ENCODE measurements around the gene GGNBP2. TPM values are rescaled to one million over a fixed set of nuclear protein-coding genes. Genes with fewer than 3 reads are reported as not detected.
A peak's percentile ranks its signal among the peaks of the same experiment; 100 is the strongest.

Gene GGNBP2
- total RNA-seq (63.2 and 77.0 TPM in 2 replicates), polyA plus RNA-seq (63.3 and 81.9 TPM in 2 replicates), polyA minus RNA-seq (ENCODE audit: low replicate concordance) (58.2 and 110 TPM in 2 replicates)
- 47.9 and 56.3 TPM in 2 replicates for polyA plus RNA-seq (2012)

- Histone ChIP-seq H3K9me3 (ENCODE audit: control insufficient read depth, insufficient read depth, low read depth, low read length) (no peaks in the 10 kb centered on the region), H4K20me1 (ENCODE audit: control insufficient read depth, extremely low read depth, insufficient read depth, low read length) (no peaks in the 10 kb centered on the region), H3K79me2 (ENCODE audit: control insufficient read depth, insufficient read depth, low read length) (peaks cover 59% of the 10 kb centered on the region), H2AFZ (ENCODE audit: low read length) (peak within 1 kb of the TSS; percentile 80), H3K9ac (ENCODE audit: insufficient read depth, low read length) (peak within 1 kb of the TSS; percentile 99), H3K4me2 (ENCODE audit: extremely low read depth, insufficient read depth, low read length) (peak within 1 kb of the TSS; percentile 70), H3K27ac (ENCODE audit: insufficient read depth, low read length) (peak within 1 kb of the TSS; percentile 99), H3K36me3 (ENCODE audit: control insufficient read depth, insufficient read depth, low read length) (no peaks in the 10 kb centered on the region), H3K27me3 (ENCODE audit: control insufficient read depth, insufficient read depth, low read length) (no peaks in the 10 kb centered on the region), H3K4me1 (ENCODE audit: control insufficient read depth, extremely low read depth, insufficient read depth, low read length) (no peaks in the 10 kb centered on the region), H3K4me3 (replicated peaks in 1 of 4; ENCODE audit: control extremely low read depth in 1 of 4, insufficient read depth in 1 of 4, low read depth in 3 of 4, low read length in 4 of 4) (peak within 1 kb of the TSS; percentile 88 to 100 (median 96))
- peak; percentile 91 to 95 for DNase-seq (ENCODE audit: low read depth in 2 of 2)
- TF ChIP-seq EZH2 (IDR thresholded peaks at IDR 0.05; ENCODE audit: low read length, missing control alignments) (no peak), CTCF (conservative IDR thresholded peaks at IDR 0.05 in 1 of 2, IDR thresholded peaks at IDR 0.05 in 1 of 2; ENCODE audit: low read depth in 1 of 2, low read length in 2 of 2) (no peak)
These were observed at the start of gene GGNBP2 for GRCh38 chr17:36544307-36545076. Gene GGNBP2 (plus strand): TSS chr17:36544919. CDS start chr17:36545725, 806 bp downstream.

GRCh38 chr17:36495076-36495578 is 49.6 kb upstream of the GGNBP2 start:
- no peak overlapping the region for H3K4me3 ChIP-seq (replicated peaks in 1 of 4; ENCODE audit: control extremely low read depth in 1 of 4, insufficient read depth in 1 of 4, low read depth in 3 of 4, low read length in 4 of 4)
- DNase-seq (ENCODE audit: low read depth in 2 of 2) = no peak
- peaks cover 3% of the 10 kb centered on the region for H3K79me2 ChIP-seq (ENCODE audit: control insufficient read depth, insufficient read depth, low read length)
- H3K4me2 ChIP-seq (ENCODE audit: extremely low read depth, insufficient read depth, low read length) = no peak overlapping the region
- no peak overlapping the region for H3K9ac ChIP-seq (ENCODE audit: insufficient read depth, low read length)
- H3K9me3 ChIP-seq (ENCODE audit: control insufficient read depth, insufficient read depth, low read depth, low read length) = no peaks in the 10 kb centered on the region
- H3K27ac ChIP-seq (ENCODE audit: insufficient read depth, low read length) = no peak overlapping the region
- H3K27me3 ChIP-seq (ENCODE audit: control insufficient read depth, insufficient read depth, low read length) = no peaks in the 10 kb centered on the region
- no peak overlapping the region for H2AFZ ChIP-seq (ENCODE audit: low read length)
- no peaks in the 10 kb centered on the region for H4K20me1 ChIP-seq (ENCODE audit: control insufficient read depth, extremely low read depth, insufficient read depth, low read length)
- H3K36me3 ChIP-seq (ENCODE audit: control insufficient read depth, insufficient read depth, low read length) = peaks cover 20% of the 10 kb centered on the region
- TF ChIP-seq CTCF (conservative IDR thresholded peaks at IDR 0.05 in 1 of 2, IDR thresholded peaks at IDR 0.05 in 1 of 2; ENCODE audit: low read depth in 1 of 2, low read length in 2 of 2) = no peak
- TF ChIP-seq EZH2 (IDR thresholded peaks at IDR 0.05; ENCODE audit: low read length, missing control alignments) = no peak
- peaks cover 3% of the 10 kb centered on the region for H3K4me1 ChIP-seq (ENCODE audit: control insufficient read depth, extremely low read depth, insufficient read depth, low read length)

- Histone ChIP-seq H3K4me2 (ENCODE audit: extremely low read depth, insufficient read depth, low read length) (no peak overlapping the region), H3K27me3 (ENCODE audit: control insufficient read depth, insufficient read depth, low read length) (no peaks in the 10 kb centered on the region), H3K4me3 (replicated peaks in 1 of 4; ENCODE audit: control extremely low read depth in 1 of 4, insufficient read depth in 1 of 4, low read depth in 3 of 4, low read length in 4 of 4) (no peak overlapping the region), H3K79me2 (ENCODE audit: control insufficient read depth, insufficient read depth, low read length) (no peaks in the 10 kb centered on the region), H3K4me1 (ENCODE audit: control insufficient read depth, extremely low read depth, insufficient read depth, low read length) (peaks cover 3% of the 10 kb centered on the region), H3K36me3 (ENCODE audit: control insufficient read depth, insufficient read depth, low read length) (peaks cover 26% of the 10 kb centered on the region), H2AFZ (ENCODE audit: low read length) (no peak overlapping the region), H3K9me3 (ENCODE audit: control insufficient read depth, insufficient read depth, low read depth, low read length) (no peaks in the 10 kb centered on the region), H4K20me1 (ENCODE audit: control insufficient read depth, extremely low read depth, insufficient read depth, low read length) (no peaks in the 10 kb centered on the region), H3K27ac (ENCODE audit: insufficient read depth, low read length) (peak overlapping the region; percentile 22), H3K9ac (ENCODE audit: insufficient read depth, low read length) (no peak overlapping the region)
- DNase-seq (ENCODE audit: low read depth in 2 of 2) = peak in 1 of 2 donors; percentile 10
- TF ChIP-seq CTCF (conservative IDR thresholded peaks at IDR 0.05 in 1 of 2, IDR thresholded peaks at IDR 0.05 in 1 of 2; ENCODE audit: low read depth in 1 of 2, low read length in 2 of 2) = no peak
- no peak for TF ChIP-seq EZH2 (IDR thresholded peaks at IDR 0.05; ENCODE audit: low read length, missing control alignments)
These were observed 48.5 kb upstream of the GGNBP2 start for GRCh38 chr17:36496018-36496789.

Measured in fibroblast of lung (primary cell).